H1 (cell line): ENCODE measurements around the gene LDLRAD3. TPM values are rescaled to one million over a fixed set of nuclear protein-coding genes. Genes with fewer than 3 reads are reported as not detected.

ENCODE experiments used
- CTCF ChIA-PET: fragments of 300-600 bp; sonication (Branson Sonifier 250); formaldehyde crosslinking; loops from one replicate; lab custom pipeline; 2021; ENCODE audit not compliant: partially characterized antibody; lab: Charles Lee
- POLR2A ChIA-PET: fragments of 300-600 bp; sonication (Branson Sonifier 250); formaldehyde crosslinking; loops from one replicate; lab custom pipeline; 2021; ENCODE audit warnings: inconsistent platforms; ENCODE audit not compliant: partially characterized antibody; lab: Charles Lee
- DNase-seq, 2 experiments: peaks; one replicate each; pipeline versions ENCODE4 v3.0.0 to v3.0.0-alpha.2; 2010 to 2022; ENCODE audit warnings: low spot score in 2 of 2, low read depth in 1 of 2, mixed read lengths in 1 of 2
- FAIRE-seq: peaks from 2 replicates; lab custom pipeline; 2011; peaks lifted over from hg19 to GRCh38; lab: Jason Lieb, UNC
- H2AFZ ChIP-seq: 2 replicates; pipeline ENCODE4 v1.8.1; 2012; ENCODE audit warnings: low read length, inconsistent platforms
- H2AK5ac ChIP-seq: 2 replicates; pipeline ENCODE4 v1.6.1; 2013; ENCODE audit warnings: low read depth, low read length
- H2BK120ac ChIP-seq: replicated peaks from 2 replicates; pipeline ENCODE3; 2013; ENCODE audit warnings: low read depth, low read length, inconsistent platforms
- H2BK12ac ChIP-seq: 2 replicates; pipeline ENCODE4 v1.6.1; 2013; ENCODE audit warnings: low read depth, low read length
- H2BK15ac ChIP-seq: 2 replicates; pipeline ENCODE4 v1.6.1; 2013; ENCODE audit warnings: low read length
- H2BK20ac ChIP-seq: 2 replicates; pipeline ENCODE4 v1.6.1; 2013; ENCODE audit warnings: low read length
- H2BK5ac ChIP-seq: 2 replicates; pipeline ENCODE4 v1.6.1; 2013; ENCODE audit warnings: low read depth, low read length
- H3K14ac ChIP-seq: 2 replicates; pipeline ENCODE4 v1.6.1; 2013; ENCODE audit warnings: inconsistent platforms; ENCODE audit not compliant: insufficient read length
- H3K18ac ChIP-seq: 2 replicates; pipeline ENCODE4 v1.6.1; 2013; ENCODE audit warnings: low read length; ENCODE audit errors: extremely low read depth
- H3K23ac ChIP-seq: 2 replicates; pipeline ENCODE4 v1.6.1; 2013; ENCODE audit warnings: inconsistent platforms; ENCODE audit not compliant: insufficient read length
- H3K23me2 ChIP-seq: 2 replicates; pipeline ENCODE4 v1.6.1; 2013; ENCODE audit warnings: low read depth, low read length
- H3K27ac ChIP-seq: 2 replicates; pipeline ENCODE4 v1.6.1; 2011; ENCODE audit warnings: low read depth, low read length, inconsistent platforms
- H3K27me3 ChIP-seq, 4 experiments: replicated peaks in 1 of 4; 1 replicate in 1 of 4; 2 replicates in 3 of 4; pipeline versions ENCODE4 v1.6.1 to v1.8.1; 2011 to 2013; ENCODE audit warnings: low read length in 3 of 4, mild to moderate bottlenecking in 3 of 4, inconsistent platforms in 2 of 4, mixed read lengths in 2 of 4, moderate library complexity in 1 of 4; ENCODE audit not compliant: control insufficient read depth in 3 of 4, insufficient read depth in 3 of 4; ENCODE audit errors: extremely low read depth in 1 of 4
- H3K36me3 ChIP-seq, 4 experiments: 2 replicates each; pipeline versions ENCODE4 v1.6.1 to v1.8.1; 2011 to 2013; ENCODE audit warnings: mild to moderate bottlenecking in 4 of 4, low read length in 3 of 4, moderate library complexity in 2 of 4, control low read depth in 1 of 4, inconsistent platforms in 1 of 4; ENCODE audit not compliant: insufficient read depth in 4 of 4, control insufficient read depth in 2 of 4
- H3K4ac ChIP-seq: replicated peaks from 2 replicates; pipeline ENCODE3; 2013; ENCODE audit warnings: low read length, low read depth, mixed read lengths, inconsistent platforms; ENCODE audit not compliant: insufficient read length
- H3K4me1 ChIP-seq, 4 experiments: replicated peaks in 1 of 4; 1 replicate in 1 of 4; 2 replicates in 3 of 4; pipeline versions ENCODE4 v1.6.1 to v1.8.1; 2011 to 2013; ENCODE audit warnings: low read length in 3 of 4, inconsistent platforms in 2 of 4, mixed read lengths in 1 of 4; ENCODE audit not compliant: insufficient read depth in 4 of 4, control insufficient read depth in 3 of 4
- H3K4me2 ChIP-seq, 2 experiments: 2 replicates each; pipeline versions ENCODE4 v1.6.1 to v1.8.1; 2011 to 2013; ENCODE audit warnings: low read depth in 2 of 2, low read length in 2 of 2, control low read depth in 1 of 2, inconsistent platforms in 1 of 2, mild to moderate bottlenecking in 1 of 2; ENCODE audit not compliant: insufficient read depth in 1 of 2
- H3K4me3 ChIP-seq, 4 experiments: fragments of 200-600, 300-600 bp in 1 of 4; sonication (generic), shearing (Covaris generic), sonication (Bioruptor Twin) in 1 of 4; 2 replicates each; pipeline versions ENCODE4 v1.5.1 to v1.8.1; 2011 to 2016; ENCODE audit warnings: low read length in 4 of 4, low read depth in 3 of 4, control low read depth in 2 of 4, inconsistent platforms in 2 of 4, mild to moderate bottlenecking in 2 of 4, mixed read lengths in 1 of 4, moderate library complexity in 1 of 4; ENCODE audit not compliant: insufficient read depth in 2 of 4; ENCODE audit errors: extremely low read depth in 1 of 4
- H3K56ac ChIP-seq: replicated peaks from 2 replicates; pipeline ENCODE3; 2013; ENCODE audit warnings: low read depth, mild to moderate bottlenecking, mixed read lengths, low read length, inconsistent platforms; ENCODE audit not compliant: insufficient read length
- H3K79me1 ChIP-seq: 2 replicates; pipeline ENCODE4 v1.6.1; 2013; ENCODE audit warnings: low read depth, low read length, control low read depth
- H3K79me2 ChIP-seq, 2 experiments: 2 replicates each; pipeline versions ENCODE4 v1.6.1 to v1.8.1; 2012 to 2013; ENCODE audit warnings: low read length in 2 of 2, mild to moderate bottlenecking in 2 of 2, inconsistent platforms in 1 of 2; ENCODE audit not compliant: insufficient read depth in 2 of 2, control insufficient read depth in 1 of 2
- H3K9ac ChIP-seq, 4 experiments: replicated peaks in 1 of 4; 1 replicate in 1 of 4; 2 replicates in 3 of 4; pipeline versions ENCODE4 v1.6.1 to v1.8.1; 2011 to 2013; ENCODE audit warnings: low read depth in 3 of 4, low read length in 3 of 4, control low read depth in 2 of 4, mild to moderate bottlenecking in 2 of 4, moderate library complexity in 2 of 4, inconsistent platforms in 1 of 4; ENCODE audit errors: extremely low read depth in 1 of 4
- H3K9me3 ChIP-seq, 2 experiments: 2 replicates each; pipeline versions ENCODE4 v1.6.1 to v1.8.1; 2012 to 2013; ENCODE audit warnings: mild to moderate bottlenecking in 2 of 2, moderate library complexity in 2 of 2, control low read depth in 1 of 2, inconsistent platforms in 1 of 2, low read depth in 1 of 2, low read length in 1 of 2, mixed read lengths in 1 of 2; ENCODE audit not compliant: insufficient read depth in 2 of 2
- H4K20me1 ChIP-seq, 2 experiments: replicated peaks in 1 of 2; 2 replicates each; pipeline versions ENCODE3 to v1.8.1; 2011 to 2013; ENCODE audit warnings: inconsistent platforms in 2 of 2, low read length in 2 of 2, mild to moderate bottlenecking in 1 of 2; ENCODE audit not compliant: insufficient read depth in 2 of 2, control insufficient read depth in 1 of 2
- H4K5ac ChIP-seq: 2 replicates; pipeline ENCODE4 v1.6.1; 2013; ENCODE audit warnings: low read length, low read depth, mixed read lengths, inconsistent platforms; ENCODE audit not compliant: insufficient read length
- H4K8ac ChIP-seq: 2 replicates; pipeline ENCODE4 v1.8.0; 2013; ENCODE audit warnings: mild to moderate bottlenecking, moderate library complexity, low read length, inconsistent platforms; ENCODE audit not compliant: insufficient read depth; ENCODE audit errors: extremely low read depth
- H4K91ac ChIP-seq: replicated peaks from 2 replicates; pipeline ENCODE3; 2013; ENCODE audit warnings: low read length, mixed read lengths, inconsistent platforms; ENCODE audit not compliant: insufficient read length
- BACH1 ChIP-seq: IDR thresholded peaks from 2 replicates; pipeline ENCODE4 v1.6.1; 2012; ENCODE audit warnings: low read length, improper control_type of control experiment
- HDAC6 ChIP-seq: IDR thresholded peaks from one replicate; pipeline ENCODE4 v1.7.1; 2012; ENCODE audit warnings: low read depth, mild to moderate bottlenecking, inconsistent platforms, low read length, moderate library complexity
- JUND ChIP-seq: IDR thresholded peaks from 2 replicates; pipeline ENCODE4 v1.6.1; 2011; ENCODE audit warnings: mild to moderate bottlenecking, improper control_type of control experiment, low read length
- MAX ChIP-seq: IDR thresholded peaks from 2 replicates; pipeline ENCODE4 v1.6.1; 2012; ENCODE audit warnings: inconsistent platforms
- PHF8 ChIP-seq: fragments of 200-600 bp; sonication (generic); conservative IDR thresholded peaks from 2 replicates; pipeline ENCODE4 v1.7.1; 2012; ENCODE audit warnings: low read depth, mild to moderate bottlenecking, inconsistent platforms, low read length, moderate library complexity
- POU5F1 ChIP-seq: IDR thresholded peaks from 2 replicates; pipeline ENCODE4 v1.6.1; 2011; ENCODE audit warnings: low read depth, mild to moderate bottlenecking, low read length, moderate library complexity
- RAD21 ChIP-seq, 2 experiments: IDR thresholded peaks in 1 of 2; conservative IDR thresholded peaks in 1 of 2; 2 replicates each; pipeline ENCODE4 v1.6.1; 2011; ENCODE audit warnings: low read depth in 2 of 2, low read length in 2 of 2, improper control_type of control experiment in 1 of 2, inconsistent platforms in 1 of 2, mild to moderate bottlenecking in 1 of 2, moderate library complexity in 1 of 2
- RFX5 ChIP-seq: IDR thresholded peaks from 2 replicates; pipeline ENCODE4 v1.6.1; 2011; ENCODE audit warnings: low read depth, low read length, improper control_type of control experiment, borderline replicate concordance
- RXRA ChIP-seq: IDR thresholded peaks from 2 replicates; pipeline ENCODE4 v1.6.1; 2011; ENCODE audit warnings: low read depth, mild to moderate bottlenecking, low read length, moderate library complexity; ENCODE audit not compliant: insufficient read depth
- SRF ChIP-seq: IDR thresholded peaks from 2 replicates; pipeline ENCODE4 v1.6.1; 2011; ENCODE audit warnings: mild to moderate bottlenecking, low read depth, low read length, moderate library complexity
- WGBS, 2 experiments: shearing (Covaris generic) in 1 of 2; methylation state at CpG; one replicate each; pipeline versions ENCODE4 v1.1.6 to v1.1.7; 2013 to 2015; ENCODE audit warnings: low lambda C conversion rate in 2 of 2, mixed read lengths in 2 of 2, inconsistent platforms in 1 of 2, low coverage in 1 of 2, missing lambda C conversion rate in 1 of 2; ENCODE audit not compliant: insufficient replicate concordance in 2 of 2, insufficient coverage in 1 of 2, insufficient read length in 1 of 2; ENCODE audit errors: extremely low coverage in 1 of 2, missing lambda C conversion rate in 1 of 2; 5-methylcytosine and 5-hydroxymethylcytosine counted together
- polyA plus RNA-seq, 7 experiments: library from polyadenylated mRNA; depleted of rRNA in 3 of 7; stranded (reverse) in 5 of 7; unstranded in 2 of 7; fragments of >200 nt in 5 of 7; fragments of 200-250 nt in 2 of 7; gene quantifications; 1 replicate in 5 of 7; 2 replicates in 1 of 7; 4 replicates in 1 of 7; pipeline versions ENCODE4 v1.2.1 to v1.2.3, GENCODE V29; 2011 to 2013; ENCODE audit warnings: missing spikeins in 2 of 7, mixed read lengths in 2 of 7
- total RNA-seq: library from RNA; stranded (reverse); fragmentation: NEBNext Ultra II Directional; extraction: Animal tissue kit (Norgen Biotek cat#: 25700); gene quantifications from 2 replicates; pipeline ENCODE4 v1.2.1, GENCODE V29; 2021

LDLRAD3 gene
- total and polyA plus RNA-seq, 2 of the 8 experiments (the other 6 are each of a cell fraction or from before 2014, with no cell fraction given), result 18.6 to 22.8 TPM

- H2BK12ac ChIP-seq, result peak overlapping the region; percentile 1; the same call in 1 of the 2 replicates
- no peak overlapping the region for H3K27ac ChIP-seq
- no peak overlapping the region for H3K14ac ChIP-seq
- peaks cover 0 to 9% (median 4%) of the 10 kb centered on the region in 4 experiments; a peak in 3 of 7 replicates for H3K4me1 ChIP-seq
- no peak overlapping the region for H3K4me3 ChIP-seq
- H3K4me2 ChIP-seq, result no peak overlapping the region
- no peaks in the 10 kb centered on the region for H3K36me3 ChIP-seq
- no peak overlapping the region for H2BK120ac ChIP-seq
- H3K79me1 ChIP-seq, result peaks cover 3% of the 10 kb centered on the region; the same call in 1 of the 2 replicates
- no peak overlapping the region for H3K23ac ChIP-seq
- H3K56ac ChIP-seq, result no peak overlapping the region
- H2AFZ ChIP-seq, result no peak overlapping the region
- H2BK20ac ChIP-seq, result no peak overlapping the region
- H4K20me1 ChIP-seq, result no peaks in the 10 kb centered on the region
- H3K9me3 ChIP-seq, result no peaks in the 10 kb centered on the region
- no peak overlapping the region for H4K91ac ChIP-seq
- no peak for FAIRE-seq
- H3K4ac ChIP-seq, result no peak overlapping the region
- H3K27me3 ChIP-seq, result no peaks in the 10 kb centered on the region
- no peak overlapping the region for H2BK15ac ChIP-seq
- H2AK5ac ChIP-seq, result peak overlapping the region; percentile 28; the same call in 1 of the 2 replicates
- H3K18ac ChIP-seq, result 0 out of 2 replicates have a peak overlapping the region, but pooled peaks have one; percentile 13
- H3K79me2 ChIP-seq, result peaks cover 0 to 9% of the 10 kb centered on the region in 2 experiments; a peak in 1 of 4 replicates
- CTCF ChIA-PET, result interaction anchor here (0.7 to 5.1 kb wide), 42 partner anchors 8 to 1322 kb away, joined by 3 to 54 read pairs (median 5); no protein-coding TSS in a partner anchor
- H2BK5ac ChIP-seq, result no peak overlapping the region
- H3K23me2 ChIP-seq, result no peaks in the 10 kb centered on the region
- no peak overlapping the region for H3K9ac ChIP-seq
- H4K5ac ChIP-seq, result no peak overlapping the region
- POLR2A ChIA-PET, result interaction anchor here (1.3 to 2.0 kb wide), 2 partner anchors 67 to 151 kb away, joined by 3 to 7 read pairs; no protein-coding TSS in a partner anchor
- 69% methylated on average over 5 of the region's 5 CpGs; no CpG with 5 or more reads in 1 of the 2 experiments for WGBS, 2 experiments
- no peak overlapping the region for H4K8ac ChIP-seq
- no peak for DNase-seq
- no peak for TF ChIP-seq BACH1
- no peak for TF ChIP-seq JUND
- no peak for TF ChIP-seq PHF8
- no peak for TF ChIP-seq RXRA
- peak; percentile 50 to 59 for TF ChIP-seq RAD21 (IDR thresholded peaks at IDR 0.05 in 1 of 2, conservative IDR thresholded peaks at IDR 0.05 in 1 of 2; ENCODE audit: low read depth in 2 of 2, low read length in 2 of 2)
- TF ChIP-seq POU5F1, result no peak
- TF ChIP-seq MAX, result no peak
- no peak for TF ChIP-seq RFX5
- no peak for TF ChIP-seq SRF
- no peak for TF ChIP-seq HDAC6
Measured at GRCh38 chr11:36041988-36042611, 98.2 kb downstream of the LDLRAD3 start.
